K562 (cell line): ENCODE data around the gene ITPR3. TPM values are rescaled to one million over a fixed set of nuclear protein-coding genes. Genes with fewer than 3 reads are reported as not detected.

Experiments
- ATAC-seq: fragments of 200-7000 bp; cut with Tn5 transposase; 3 replicates; pipeline ENCODE4 v1.9.1; 2020; ENCODE audit warnings: moderate library complexity
- BruUV-seq: library from RNA; stranded (reverse); fragments of 400-500 nt; replicated peaks from 2 replicates; lab custom pipeline; 2021; lab: Mats Ljungman, UMichigan
- CTCF ChIA-PET: fragments of 300-600 bp; formaldehyde crosslinking; extraction: SDS; loops from one replicate; lab custom pipeline; 2021; ENCODE audit warnings: low intra/inter-chr PET ratio; lab: Yijun Ruan, JAX
- POLR2A ChIA-PET: fragments of 300-600, 350-650 bp; sonication (Branson Sonifier 250); formaldehyde crosslinking; extraction: SDS; loops from one replicate; lab custom pipeline; 2021; ENCODE audit warnings: antibody characterized with exemption, inconsistent platforms; lab: Yijun Ruan, JAX
- DNase-seq, 4 experiments: peaks; one replicate each; pipeline versions ENCODE4 v3.0.0 to v3.0.0-alpha.2; 2011 to 2018; ENCODE audit warnings: low spot score in 3 of 4, mixed read lengths in 3 of 4; ENCODE audit errors: extremely low read depth in 1 of 4
- FAIRE-seq: peaks from 2 replicates; lab custom pipeline; 2011; peaks lifted over from hg19 to GRCh38; lab: Jason Lieb, UNC
- H2AFZ ChIP-seq: 2 replicates; pipeline ENCODE4 v1.6.0; 2011; ENCODE audit warnings: low read depth, low read length, control low read depth, inconsistent platforms
- H3K27ac ChIP-seq: fragments of 200-600 bp; 3 replicates; pipeline ENCODE4 v1.8.0; 2011; ENCODE audit warnings: low read depth, mild to moderate bottlenecking, control low read depth, inconsistent platforms, low read length, moderate library complexity, mixed read lengths; ENCODE audit errors: extremely low read depth
- H3K27me3 ChIP-seq, 2 experiments: fragments of 300-600 bp in 1 of 2; 2 replicates in 1 of 2; 3 replicates in 1 of 2; pipeline versions ENCODE4 v1.6.0 to v1.8.0; 2011; ENCODE audit warnings: inconsistent platforms in 2 of 2, low read length in 2 of 2, mild to moderate bottlenecking in 1 of 2, mixed read lengths in 1 of 2, moderate library complexity in 1 of 2; ENCODE audit not compliant: control insufficient read depth in 2 of 2, insufficient read depth in 2 of 2
- H3K36me3 ChIP-seq: fragments of 300-600 bp; 3 replicates; pipeline ENCODE4 v1.8.0; 2011; ENCODE audit warnings: mild to moderate bottlenecking, low read length, inconsistent platforms; ENCODE audit not compliant: control insufficient read depth, insufficient read depth
- H3K4me1 ChIP-seq, 2 experiments: fragments of 200-600 bp in 1 of 2; replicated peaks in 1 of 2; 2 replicates in 1 of 2; 3 replicates in 1 of 2; pipeline versions ENCODE4 v1.5.1 to v1.8.0; 2011; ENCODE audit warnings: inconsistent platforms in 2 of 2, low read length in 2 of 2, mild to moderate bottlenecking in 1 of 2, mixed read lengths in 1 of 2, moderate library complexity in 1 of 2; ENCODE audit not compliant: control insufficient read depth in 2 of 2, insufficient read depth in 2 of 2
- H3K4me2 ChIP-seq: 2 replicates; pipeline ENCODE4 v1.6.1; 2011; ENCODE audit warnings: low read length, control low read depth, inconsistent platforms, mixed read lengths; ENCODE audit not compliant: insufficient read depth
- H3K4me3 ChIP-seq: fragments of 200-600 bp; sonication (generic), shearing (Covaris generic); 2 replicates; pipeline ENCODE4 v1.5.1; 2016; ENCODE audit warnings: control low read depth, inconsistent platforms
- H3K79me2 ChIP-seq: fragments of 200-600 bp; 3 replicates; pipeline ENCODE4 v1.8.0; 2011; ENCODE audit warnings: low read length, inconsistent platforms; ENCODE audit not compliant: control insufficient read depth, insufficient read depth
- H3K9ac ChIP-seq, 2 experiments: 2 replicates each; pipeline versions ENCODE4 v1.6.0 to v1.6.1; 2011; ENCODE audit warnings: low read depth in 2 of 2, low read length in 2 of 2, control low read depth in 1 of 2, inconsistent platforms in 1 of 2, mild to moderate bottlenecking in 1 of 2, mixed read lengths in 1 of 2; ENCODE audit not compliant: insufficient read depth in 1 of 2
- H3K9me1 ChIP-seq: one replicate; pipeline ENCODE4 v1.6.0; 2011; ENCODE audit warnings: inconsistent platforms, mild to moderate bottlenecking, low read length, moderate library complexity; ENCODE audit not compliant: control insufficient read depth, insufficient read depth
- H3K9me3 ChIP-seq: replicated peaks from 2 replicates; pipeline ENCODE4 v1.5.1; 2011; ENCODE audit warnings: low read depth, low read length, inconsistent platforms; ENCODE audit not compliant: control insufficient read depth, insufficient read depth
- H4K20me1 ChIP-seq: replicated peaks from 2 replicates; pipeline ENCODE4 v1.6.1; 2011; ENCODE audit warnings: low read length, inconsistent platforms, mixed read lengths; ENCODE audit not compliant: control insufficient read depth, insufficient read depth
- C11orf30 ChIP-seq: fragments of 450-650 bp; IDR thresholded peaks from 2 replicates; pipeline ENCODE4 v1.6.1; 2016; ENCODE audit warnings: low read depth, mild to moderate bottlenecking
- HNRNPUL1 ChIP-seq: fragments of 200-400 bp; formaldehyde crosslinking; IDR thresholded peaks from 2 replicates; pipeline ENCODE4 v1.6.1; 2017; ENCODE audit warnings: low read length
- POLR2A ChIP-seq: fragments of 450-650 bp; conservative IDR thresholded peaks from 2 replicates; pipeline ENCODE4 v1.6.1; 2016
- POLR2G ChIP-seq: fragments of 200-400 bp; formaldehyde crosslinking; IDR thresholded peaks from 2 replicates; pipeline ENCODE4 v1.6.1; 2017; ENCODE audit warnings: low read depth, mild to moderate bottlenecking, antibody characterized with exemption, low read length, moderate library complexity
- RAD51 ChIP-seq: fragments of 450-650 bp; IDR thresholded peaks from 2 replicates; pipeline ENCODE4 v1.7.1; 2016; ENCODE audit warnings: low read depth, mild to moderate bottlenecking, borderline replicate concordance
- SMAD4 ChIP-seq: fragments of 250-450 bp; sonication (Bioruptor Pico); conservative IDR thresholded peaks from 2 replicates; pipeline ENCODE4 v1.8.0; 2021; ENCODE audit warnings: inconsistent platforms, mild to moderate bottlenecking, moderate library complexity
- ZKSCAN8 ChIP-seq: fragments of 200-800 bp; sonication (Bioruptor generic); IDR thresholded peaks from 2 replicates; pipeline ENCODE4 v1.6.1; 2016; ENCODE audit warnings: missing genetic modification characterization, missing compliant biosample characterization
- ZNF695 ChIP-seq: fragments of 450-650 bp; formaldehyde crosslinking; IDR thresholded peaks from 2 replicates; pipeline ENCODE4 v1.4.0; 2020; ENCODE audit warnings: mild to moderate bottlenecking, moderate library complexity
- WGBS: fragments of 100-300 bp; shearing (Covaris generic); methylation state at CpG from one replicate; pipeline ENCODE4 v1.1.6; 2016; ENCODE audit warnings: low coverage, mixed read lengths; ENCODE audit not compliant: insufficient coverage; ENCODE audit errors: missing lambda C conversion rate; 5-methylcytosine and 5-hydroxymethylcytosine counted together
- in situ Hi-C: fragments of 300-500 bp; cut with MboI; formaldehyde crosslinking; loops from 4 replicates; pipeline ENCODE4 v1.15.0; 2018; ENCODE audit warnings: inconsistent platforms, mixed read lengths
- intact Hi-C: fragments of 100-400 bp; cut with micrococcal nuclease; formaldehyde crosslinking; loops from 2 replicates; pipeline ENCODE4 v1.14.2; 2022
- polyA plus RNA-seq, 8 experiments: library from polyadenylated mRNA; depleted of rRNA in 4 of 8; stranded (reverse) in 5 of 8; unstranded in 3 of 8; fragments of >200 nt; fragmentation: Nextera tagmentation in 2 of 8; fragmentation: Illumina TruSeq in 1 of 8; extraction: Ambion mirVana in 2 of 8; extraction: Trizol in 1 of 8; gene quantifications; 2 replicates each; pipeline versions ENCODE4 v1.2.1 to v1.2.3, GENCODE V29; 2011 to 2014; ENCODE audit warnings: inconsistent platforms in 1 of 8, missing spikeins in 1 of 8
- total RNA-seq, 7 experiments: library from RNA; depleted of rRNA in 6 of 7; stranded (reverse); fragments of >200 nt in 6 of 7; fragmentation: Illumina TruSeq in 2 of 7; extraction: Trizol in 2 of 7; gene quantifications; 2 replicates each; pipeline versions ENCODE4 v1.2.1 to v1.2.3, GENCODE V29; 2011 to 2021; ENCODE audit warnings: low replicate concordance in 1 of 7
- TF ChIP-seq, protein P1 (sequence below): sonication (generic); formaldehyde crosslinking; IDR thresholded peaks from 2 replicates; pipeline ENCODE4 v1.8.0; 2022; ENCODE audit warnings: mild to moderate bottlenecking, missing genetic modification reagents
- TF ChIP-seq, protein P2 (sequence below): sonication (generic); formaldehyde crosslinking; IDR thresholded peaks from 2 replicates; pipeline ENCODE4 v1.8.1; 2023; ENCODE audit warnings: mild to moderate bottlenecking, missing genetic modification reagents

The ITPR3 gene
- total and polyA plus RNA-seq, 9 of the 15 experiments (the other 6 are each of a cell fraction or from before 2014, with no cell fraction given) = 0.39 to 35.7 (median 13.2) TPM

DNA sequence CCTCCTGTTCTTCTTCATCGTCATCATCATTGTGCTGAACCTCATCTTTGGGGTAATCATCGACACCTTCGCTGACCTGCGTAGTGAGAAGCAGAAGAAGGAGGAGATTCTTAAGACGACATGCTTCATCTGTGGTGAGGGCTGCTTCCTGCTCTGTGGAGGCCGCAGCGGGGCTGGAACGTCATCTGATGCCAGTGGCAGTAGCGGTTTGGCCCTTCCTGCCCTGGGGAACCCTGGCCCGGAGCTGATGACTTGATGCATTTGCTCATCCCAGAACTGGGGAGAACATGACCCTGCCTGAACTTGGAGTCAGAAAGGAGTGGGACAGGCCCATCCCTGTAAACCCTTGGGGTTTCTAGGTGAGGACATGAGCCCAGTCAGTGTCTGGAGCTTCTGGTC lies 71.6 kb downstream of the ITPR3 start (continued):
- TF ChIP-seq RAD51 (no peak), C11orf30 (no peak), ZKSCAN8 (CRISPR knock-in tag) (no peak), HNRNPUL1 (no peak), ZNF695 (no peak)
- TF ChIP-seq, protein P1, sequence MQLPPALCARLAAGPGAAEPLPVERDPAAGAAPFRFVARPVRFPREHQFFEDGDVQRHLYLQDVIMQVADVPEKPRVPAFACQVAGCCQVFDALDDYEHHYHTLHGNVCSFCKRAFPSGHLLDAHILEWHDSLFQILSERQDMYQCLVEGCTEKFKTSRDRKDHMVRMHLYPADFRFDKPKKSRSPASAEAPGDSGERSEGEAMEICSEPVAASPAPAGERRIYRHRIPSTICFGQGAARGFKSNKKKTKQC (CRISPR knock-in tag) = no peak

DNA sequence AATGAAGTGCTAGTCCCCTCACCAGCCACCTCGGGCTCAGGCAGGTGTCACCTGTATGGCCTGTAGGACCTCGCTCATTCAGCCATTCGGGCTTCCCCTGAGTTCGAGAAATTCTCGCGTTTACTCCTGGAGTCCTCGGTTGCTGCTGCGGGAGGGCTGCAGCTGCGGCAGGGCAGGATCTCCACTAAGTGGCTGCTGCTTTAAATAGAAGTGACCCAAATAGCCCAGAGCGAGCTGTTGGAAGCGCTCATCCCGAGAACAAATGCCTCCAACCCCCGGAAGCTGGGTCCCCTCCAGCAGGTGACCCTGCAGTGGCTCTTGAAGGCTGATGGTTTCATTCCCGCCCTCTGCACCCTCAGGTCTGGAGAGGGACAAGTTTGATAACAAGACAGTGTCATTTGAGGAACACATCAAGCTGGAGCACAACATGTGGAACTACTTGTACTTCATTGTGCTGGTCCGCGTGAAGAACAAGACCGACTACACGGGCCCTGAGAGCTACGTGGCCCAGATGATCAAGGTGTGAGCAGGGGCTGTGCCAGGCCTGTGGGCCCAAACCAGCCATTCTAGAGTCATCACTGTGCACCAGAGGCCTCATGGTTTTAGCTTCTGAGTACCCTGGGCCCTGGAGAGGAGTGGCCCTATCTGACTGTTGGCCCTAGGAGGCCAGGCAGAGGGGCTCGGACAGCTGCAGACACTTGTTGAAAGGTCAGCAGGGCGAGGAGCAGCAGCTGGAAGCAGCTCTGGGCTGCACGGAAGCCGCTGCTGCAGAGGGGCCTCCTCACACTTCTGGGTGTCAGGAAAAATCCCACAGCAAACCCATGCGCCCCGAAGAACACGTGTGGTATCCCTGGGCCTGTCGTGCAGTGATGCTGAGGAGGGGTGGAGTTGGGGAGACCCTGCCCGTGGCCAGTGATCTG lies 72.3 kb downstream of the ITPR3 start:
- Histone ChIP-seq H3K4me1 (peaks cover 5 to 26% of the 10 kb centered on the region in 2 experiments; a peak in 4 of 5 replicates), H2AFZ (no peak overlapping the region), H3K9me3 (no peaks in the 10 kb centered on the region), H3K27ac (no peak overlapping the region), H3K79me2 (no peaks in the 10 kb centered on the region), H3K36me3 (peaks cover 100% of the 10 kb centered on the region), H3K9ac (peak overlapping the region in 1 of 2 experiments; percentile 46; a peak in 1 of 4 replicates), H3K9me1 (no peaks in the 10 kb centered on the region), H3K4me2 (no peak overlapping the region)
- ATAC-seq (no peak), DNase-seq (no peak)
- 85% methylated on average over 28 of the region's 28 CpGs for WGBS
- in situ Hi-C loops (no loop called here), intact Hi-C loops (no loop called here)
- POLR2A ChIA-PET = interaction anchor here (0.6 to 2.2 kb wide), 5 partner anchors 8 to 101 kb away, joined by 3 to 8 read pairs (median 3); partner anchors contain the start of gene UQCC2
- CTCF ChIA-PET = no interaction called here
- TF ChIP-seq, protein P2, sequence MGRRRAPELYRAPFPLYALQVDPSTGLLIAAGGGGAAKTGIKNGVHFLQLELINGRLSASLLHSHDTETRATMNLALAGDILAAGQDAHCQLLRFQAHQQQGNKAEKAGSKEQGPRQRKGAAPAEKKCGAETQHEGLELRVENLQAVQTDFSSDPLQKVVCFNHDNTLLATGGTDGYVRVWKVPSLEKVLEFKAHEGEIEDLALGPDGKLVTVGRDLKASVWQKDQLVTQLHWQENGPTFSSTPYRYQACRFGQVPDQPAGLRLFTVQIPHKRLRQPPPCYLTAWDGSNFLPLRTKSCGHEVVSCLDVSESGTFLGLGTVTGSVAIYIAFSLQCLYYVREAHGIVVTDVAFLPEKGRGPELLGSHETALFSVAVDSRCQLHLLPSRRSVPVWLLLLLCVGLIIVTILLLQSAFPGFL (CRISPR knock-in tag) = no peak
- TF ChIP-seq POLR2A (peak; percentile 14; the same call in 1 of the 2 replicates), POLR2G (peak; percentile 26; the same call in 1 of the 2 replicates), SMAD4 (no peak)
- TF ChIP-seq, all 486 proteins: peak for 2
- BruUV-seq = no TSS peak
- Histone ChIP-seq H3K4me3 (no peak overlapping the region), H4K20me1 (peaks cover 9% of the 10 kb centered on the region; the same call in 1 of the 2 replicates), H3K27me3 (no peaks in the 10 kb centered on the region)
- FAIRE-seq = no peak
